ENCODE measurements around the gene NOS3.

The NOS3 gene

GRCh38 chr7:150988230-150989226, 2.3 kb upstream of the NOS3 start:
- DNase-seq (ENCODE audit: insufficient read length, low spot score) = no peak
- no peak for FAIRE-seq
- TF ChIP-seq POLR2A (IDR thresholded peaks at IDR 0.05; ENCODE audit: low read depth, low read length) = no peak

- TF ChIP-seq POLR2A (IDR thresholded peaks at IDR 0.05; ENCODE audit: low read depth, low read length) = no peak
- DNase-seq (ENCODE audit: insufficient read length, low spot score) (no peak), FAIRE-seq (no peak)
Observed at GRCh38 chr7:150989456-150989855, 1.4 kb upstream of the NOS3 start.

- no peak for TF ChIP-seq POLR2A (IDR thresholded peaks at IDR 0.05; ENCODE audit: low read depth, low read length)
- DNase-seq (ENCODE audit: insufficient read length, low spot score) (no peak), FAIRE-seq (no peak)
Observed at GRCh38 chr7:150992051-150992640, 1.3 kb downstream of the NOS3 start.

GRCh38 chr7:150992833-150993302, 2.1 kb downstream of the NOS3 start:
- TF ChIP-seq POLR2A (IDR thresholded peaks at IDR 0.05; ENCODE audit: low read depth, low read length) = no peak
- DNase-seq (ENCODE audit: insufficient read length, low spot score) = no peak
- no peak for FAIRE-seq

- FAIRE-seq = no peak
Observed at GRCh38 chr7:150993511-150993910, 2.7 kb downstream of the NOS3 start.

GRCh38 chr7:150994141-150994837, 3.5 kb downstream of the NOS3 start:
- no peak for FAIRE-seq

More at GRCh38 chr7:150993511-150993910, 2.7 kb downstream of the NOS3 start:
- no peak for DNase-seq (ENCODE audit: insufficient read length, low spot score)
- no peak for TF ChIP-seq POLR2A (IDR thresholded peaks at IDR 0.05; ENCODE audit: low read depth, low read length)

GRCh38 chr7:150994838-150995510, 4.2 kb downstream of the NOS3 start:
- DNase-seq (ENCODE audit: insufficient read length, low spot score) (no peak), FAIRE-seq (no peak)
- no peak for TF ChIP-seq POLR2A (IDR thresholded peaks at IDR 0.05; ENCODE audit: low read depth, low read length)

More at GRCh38 chr7:150994141-150994837, 3.5 kb downstream of the NOS3 start:
- no peak for DNase-seq (ENCODE audit: insufficient read length, low spot score)
- no peak for TF ChIP-seq POLR2A (IDR thresholded peaks at IDR 0.05; ENCODE audit: low read depth, low read length)

- FAIRE-seq = no peak
- no peak for DNase-seq (ENCODE audit: insufficient read length, low spot score)
- TF ChIP-seq POLR2A (IDR thresholded peaks at IDR 0.05; ENCODE audit: low read depth, low read length) = no peak
Observed at GRCh38 chr7:150996376-150997074, 5.7 kb downstream of the NOS3 start.

- DNase-seq (ENCODE audit: insufficient read length, low spot score) = no peak
- no peak for FAIRE-seq
- no peak for TF ChIP-seq POLR2A (IDR thresholded peaks at IDR 0.05; ENCODE audit: low read depth, low read length)
Observed at GRCh38 chr7:150997075-150997511, 6.3 kb downstream of the NOS3 start.

- no peak for FAIRE-seq
- TF ChIP-seq POLR2A (IDR thresholded peaks at IDR 0.05; ENCODE audit: low read depth, low read length) = no peak
- no peak for DNase-seq (ENCODE audit: insufficient read length, low spot score)
Observed at GRCh38 chr7:150997817-150998216, 7.0 kb downstream of the NOS3 start.

GRCh38 chr7:150998341-150998740, 7.5 kb downstream of the NOS3 start:
- DNase-seq (ENCODE audit: insufficient read length, low spot score) (no peak), FAIRE-seq (no peak)
- TF ChIP-seq POLR2A (IDR thresholded peaks at IDR 0.05; ENCODE audit: low read depth, low read length) = no peak

- no peak for TF ChIP-seq POLR2A (IDR thresholded peaks at IDR 0.05; ENCODE audit: low read depth, low read length)
- FAIRE-seq (no peak), DNase-seq (ENCODE audit: insufficient read length, low spot score) (no peak)
Observed at GRCh38 chr7:150999001-150999400, 8.2 kb downstream of the NOS3 start.

All from H54 (cell line).